Trophoblast cell (in vitro differentiated cells and primary cell): Measurements from ENCODE around the gene PANK3.
"Not testable (repeated sequence)": the region's sequence is repeated elsewhere in the genome, so short reads cannot be mapped to it uniquely, and the experiment has no call there.

Experiments
- DNase-seq, 2 donors: peaks; one replicate each; pipeline ENCODE4 v3.0.0-alpha.2; 2016
- H2AFZ ChIP-seq: 2 replicates; pipeline ENCODE4 v1.6.1; 2013; ENCODE audit warnings: low read length, moderate library complexity, mild to moderate bottlenecking; ENCODE audit not compliant: insufficient read depth, poor library complexity
- H2AK5ac ChIP-seq: 2 replicates; pipeline ENCODE4 v1.6.1; 2013; ENCODE audit warnings: mild to moderate bottlenecking, low read length
- H2BK120ac ChIP-seq: 2 replicates; pipeline ENCODE4 v1.6.1; 2013; ENCODE audit warnings: low read length, mild to moderate bottlenecking, moderate library complexity; ENCODE audit not compliant: insufficient read depth, poor library complexity
- H2BK12ac ChIP-seq: 2 replicates; pipeline ENCODE4 v1.6.1; 2013; ENCODE audit warnings: mild to moderate bottlenecking, low read length, moderate library complexity
- H2BK5ac ChIP-seq: 2 replicates; pipeline ENCODE4 v1.6.1; 2013; ENCODE audit warnings: low read length, low read depth, moderate library complexity, mild to moderate bottlenecking; ENCODE audit not compliant: poor library complexity
- H3K14ac ChIP-seq: 2 replicates; pipeline ENCODE4 v1.6.1; 2013; ENCODE audit warnings: mild to moderate bottlenecking, low read length
- H3K18ac ChIP-seq: 2 replicates; pipeline ENCODE4 v1.6.1; 2013; ENCODE audit warnings: mild to moderate bottlenecking, low read length
- H3K23ac ChIP-seq: 2 replicates; pipeline ENCODE4 v1.6.1; 2013; ENCODE audit warnings: low read length
- H3K27ac ChIP-seq: 2 replicates; pipeline ENCODE4 v1.5.1; 2013; ENCODE audit warnings: low read depth, mild to moderate bottlenecking, inconsistent platforms, low read length, moderate library complexity
- H3K27me3 ChIP-seq: 2 replicates; pipeline ENCODE4 v1.6.1; 2013; ENCODE audit warnings: inconsistent platforms, mild to moderate bottlenecking, low read length, moderate library complexity; ENCODE audit not compliant: insufficient read depth
- H3K36me3 ChIP-seq, 2 experiments: 1 replicate in 1 of 2; 2 replicates in 1 of 2; pipeline ENCODE4 v1.6.1; 2013; ENCODE audit warnings: low read length in 2 of 2, mild to moderate bottlenecking in 2 of 2, moderate library complexity in 1 of 2; ENCODE audit not compliant: insufficient read depth in 2 of 2, control insufficient read depth in 1 of 2
- H3K4ac ChIP-seq: 2 replicates; pipeline ENCODE4 v1.6.1; 2013; ENCODE audit warnings: low read depth, mild to moderate bottlenecking, low read length, moderate library complexity
- H3K4me1 ChIP-seq, 2 experiments: 1 replicate in 1 of 2; 2 replicates in 1 of 2; pipeline ENCODE4 v1.6.1; 2013; ENCODE audit warnings: low read length in 2 of 2, mild to moderate bottlenecking in 2 of 2, moderate library complexity in 1 of 2; ENCODE audit not compliant: insufficient read depth in 2 of 2, control insufficient read depth in 1 of 2
- H3K4me2 ChIP-seq: 2 replicates; pipeline ENCODE4 v1.6.1; 2013; ENCODE audit warnings: inconsistent platforms, mild to moderate bottlenecking, low read length, moderate library complexity
- H3K4me3 ChIP-seq: 2 replicates; pipeline ENCODE4 v1.5.1; 2013; ENCODE audit warnings: mild to moderate bottlenecking, low read depth, low read length, inconsistent platforms
- H3K79me1 ChIP-seq: one replicate; pipeline ENCODE4 v1.6.1; 2013; ENCODE audit warnings: low read length
- H3K79me2 ChIP-seq: 2 replicates; pipeline ENCODE4 v1.6.1; 2013; ENCODE audit warnings: low read length, mild to moderate bottlenecking; ENCODE audit not compliant: control insufficient read depth, insufficient read depth, poor library complexity
- H3K9ac ChIP-seq: 2 replicates; pipeline ENCODE4 v1.6.1; 2013; ENCODE audit warnings: mild to moderate bottlenecking, low read length
- H3K9me3 ChIP-seq: 2 replicates; pipeline ENCODE4 v1.6.1; 2013; ENCODE audit warnings: low read depth, mild to moderate bottlenecking, control low read depth, inconsistent platforms, low read length; ENCODE audit not compliant: insufficient read depth
- H4K12ac ChIP-seq: 2 replicates; pipeline ENCODE4 v1.6.1; 2013; ENCODE audit warnings: low read depth, mild to moderate bottlenecking, low read length, moderate library complexity
- H4K8ac ChIP-seq: 2 replicates; pipeline ENCODE4 v1.6.1; 2013; ENCODE audit warnings: low read depth, mild to moderate bottlenecking, low read length, moderate library complexity
- H4K91ac ChIP-seq: one replicate; pipeline ENCODE4 v1.6.1; 2013; ENCODE audit warnings: low read depth, mild to moderate bottlenecking, low read length, moderate library complexity
- WGBS: extraction: QIAGEN DNeasy Blood & Tissue Kit; methylation state at CpG from one replicate; pipeline ENCODE4 v1.1.7; 2013; ENCODE audit warnings: missing lambda C conversion rate; ENCODE audit not compliant: insufficient read length, insufficient coverage; ENCODE audit errors: extremely low coverage; 5-methylcytosine and 5-hydroxymethylcytosine counted together

Gene PANK3

GRCh38 chr5:168537176-168537575 is 42.0 kb downstream of the PANK3 start:
- no peak overlapping the region for H4K8ac ChIP-seq
- no peaks in the 10 kb centered on the region for H3K9me3 ChIP-seq
- no peak overlapping the region for H3K23ac ChIP-seq
- no peak overlapping the region for H2AFZ ChIP-seq
- no peak overlapping the region for H4K12ac ChIP-seq
- no peak overlapping the region for H3K9ac ChIP-seq
- no peak overlapping the region for H3K4me2 ChIP-seq
- no peak overlapping the region for H3K27ac ChIP-seq
- DNase-seq: no peak
- no peaks in the 10 kb centered on the region for H3K27me3 ChIP-seq
- H3K79me2 ChIP-seq: no peaks in the 10 kb centered on the region
- no peak overlapping the region for H4K91ac ChIP-seq
- H3K4ac ChIP-seq: no peak overlapping the region
- H2BK120ac ChIP-seq: no peak overlapping the region
- no CpG with 5 or more reads among the region's 2 CpGs for WGBS
- H3K4me3 ChIP-seq: no peak overlapping the region
- H2BK5ac ChIP-seq: no peak overlapping the region
- no peak overlapping the region for H3K18ac ChIP-seq
- H3K79me1 ChIP-seq: no peaks in the 10 kb centered on the region
- H2BK12ac ChIP-seq: no peak overlapping the region
- no peaks in the 10 kb centered on the region for H3K36me3 ChIP-seq
- no peak overlapping the region for H2AK5ac ChIP-seq
- no peak overlapping the region for H3K14ac ChIP-seq
- H3K4me1 ChIP-seq: no peaks in the 10 kb centered on the region

GRCh38 chr5:168534351-168534750 is 44.8 kb downstream of the PANK3 start:
- H3K79me1 ChIP-seq, H3K9ac ChIP-seq, H2BK5ac ChIP-seq, H3K4me2 ChIP-seq, DNase-seq, H3K79me2 ChIP-seq, H4K91ac ChIP-seq, H4K8ac ChIP-seq, H2BK120ac ChIP-seq, H4K12ac ChIP-seq, H3K14ac ChIP-seq, H3K4me1 ChIP-seq, H3K18ac ChIP-seq, H3K9me3 ChIP-seq, H2BK12ac ChIP-seq, H3K27ac ChIP-seq, H2AFZ ChIP-seq, H2AK5ac ChIP-seq, H3K36me3 ChIP-seq, H3K4me3 ChIP-seq, H3K4ac ChIP-seq, H3K23ac ChIP-seq: not testable (repeated sequence)
- WGBS: no CpG with 5 or more reads among the region's 7 CpGs
- peaks cover 12% of the 10 kb centered on the region for H3K27me3 ChIP-seq

GRCh38 chr5:168531987-168532864 is 46.9 kb downstream of the PANK3 start:
- Histone ChIP-seq H2BK12ac (no peak overlapping the region), H4K91ac (no peak overlapping the region), H3K9ac (no peak overlapping the region), H2BK120ac (no peak overlapping the region), H3K18ac (no peak overlapping the region), H2AK5ac (no peak overlapping the region), H3K4me3 (no peak overlapping the region), H3K27ac (no peak overlapping the region), H4K12ac (no peak overlapping the region), H3K36me3 (no peaks in the 10 kb centered on the region), H3K9me3 (peaks cover 9% of the 10 kb centered on the region), H2BK5ac (no peak overlapping the region), H3K4me1 (peaks cover 4 to 9% of the 10 kb centered on the region in 2 experiments), H3K14ac (no peak overlapping the region), H3K79me2 (no peaks in the 10 kb centered on the region), H3K79me1 (no peaks in the 10 kb centered on the region), H3K23ac (no peak overlapping the region), H3K4ac (no peak overlapping the region), H4K8ac (no peak overlapping the region), H3K4me2 (no peak overlapping the region), H2AFZ (no peak overlapping the region), H3K27me3 (peaks cover 17% of the 10 kb centered on the region)
- DNase-seq: no peak
- WGBS: no CpG with 5 or more reads among the region's 6 CpGs

- H3K79me1 ChIP-seq: no peaks in the 10 kb centered on the region
- no peak overlapping the region for H2AFZ ChIP-seq
These were observed 48.0 kb downstream of the PANK3 start for GRCh38 chr5:168531191-168531590.

More at GRCh38 chr5:168531191-168531590, 48.0 kb downstream of the PANK3 start:
- no peak overlapping the region for H4K12ac ChIP-seq
- H3K18ac ChIP-seq: no peak overlapping the region
- H3K36me3 ChIP-seq: no peaks in the 10 kb centered on the region
- H4K91ac ChIP-seq: no peak overlapping the region
- no peak overlapping the region for H2BK120ac ChIP-seq
- no peak overlapping the region for H3K23ac ChIP-seq
- no peak overlapping the region for H3K4ac ChIP-seq
- H2AK5ac ChIP-seq: no peak overlapping the region
- no peak overlapping the region for H3K27ac ChIP-seq
- H3K4me1 ChIP-seq: peaks cover 4 to 9% of the 10 kb centered on the region in 2 experiments
- H4K8ac ChIP-seq: no peak overlapping the region
- H3K9me3 ChIP-seq: peaks cover 9% of the 10 kb centered on the region
- peaks cover 17% of the 10 kb centered on the region for H3K27me3 ChIP-seq
- H2BK12ac ChIP-seq: no peak overlapping the region
- WGBS: no CpG with 5 or more reads among the region's 5 CpGs
- no peak overlapping the region for H2BK5ac ChIP-seq
- DNase-seq: peak; percentile 38 to 59
- H3K14ac ChIP-seq: no peak overlapping the region
- no peak overlapping the region for H3K9ac ChIP-seq
- no peak overlapping the region for H3K4me3 ChIP-seq
- no peak overlapping the region for H3K4me2 ChIP-seq
- H3K79me2 ChIP-seq: no peaks in the 10 kb centered on the region
